Fibroblast of lung (primary cell): ENCODE measurements around the gene EPS8L3. TPM values are rescaled to one million over a fixed set of nuclear protein-coding genes. Genes with fewer than 3 reads are reported as not detected.

Source experiments
- DNase-seq, 2 donors: peaks; one replicate each; pipeline versions ENCODE4 v3.0.0 to v3.0.0-alpha.2; 2010; ENCODE audit warnings: low read depth in 2 of 2
- H2AFZ ChIP-seq: 2 replicates; pipeline ENCODE4 v1.5.1; 2012; ENCODE audit warnings: low read length, control low read depth, inconsistent platforms
- H3K27ac ChIP-seq: 2 replicates; pipeline ENCODE4 v1.5.1; 2011; ENCODE audit warnings: low read length, control low read depth; ENCODE audit not compliant: insufficient read depth
- H3K27me3 ChIP-seq: 2 replicates; pipeline ENCODE4 v1.5.1; 2011; ENCODE audit warnings: mild to moderate bottlenecking, low read length; ENCODE audit not compliant: control insufficient read depth, insufficient read depth
- H3K36me3 ChIP-seq: 2 replicates; pipeline ENCODE4 v1.5.1; 2011; ENCODE audit warnings: low read length; ENCODE audit not compliant: control insufficient read depth, insufficient read depth
- H3K4me1 ChIP-seq: 2 replicates; pipeline ENCODE4 v1.5.1; 2011; ENCODE audit warnings: low read length; ENCODE audit not compliant: control insufficient read depth, insufficient read depth; ENCODE audit errors: extremely low read depth
- H3K4me2 ChIP-seq: 2 replicates; pipeline ENCODE4 v1.5.1; 2011; ENCODE audit warnings: low read length, control low read depth; ENCODE audit not compliant: insufficient read depth; ENCODE audit errors: extremely low read depth
- H3K4me3 ChIP-seq, 4 experiments: fragments of 200-600 bp in 1 of 4; sonication (generic) in 1 of 4; replicated peaks in 1 of 4; 2 replicates each; pipeline ENCODE4 v1.5.1; 2011 to 2016; ENCODE audit warnings: low read length in 4 of 4, low read depth in 3 of 4, mild to moderate bottlenecking in 3 of 4, control low read depth in 2 of 4, inconsistent platforms in 1 of 4, mixed read lengths in 1 of 4; ENCODE audit not compliant: insufficient read depth in 1 of 4; ENCODE audit errors: control extremely low read depth in 1 of 4
- H3K79me2 ChIP-seq: 2 replicates; pipeline ENCODE4 v1.5.1; 2012; ENCODE audit warnings: mild to moderate bottlenecking, low read length, inconsistent platforms; ENCODE audit not compliant: control insufficient read depth, insufficient read depth
- H3K9ac ChIP-seq: 2 replicates; pipeline ENCODE4 v1.5.1; 2011; ENCODE audit warnings: mild to moderate bottlenecking, low read length, control low read depth; ENCODE audit not compliant: insufficient read depth
- H3K9me3 ChIP-seq: 2 replicates; pipeline ENCODE4 v1.5.1; 2012; ENCODE audit warnings: low read depth, low read length; ENCODE audit not compliant: control insufficient read depth, insufficient read depth
- H4K20me1 ChIP-seq: 2 replicates; pipeline ENCODE4 v1.5.1; 2011; ENCODE audit warnings: low read length; ENCODE audit not compliant: control insufficient read depth, insufficient read depth; ENCODE audit errors: extremely low read depth
- EZH2 ChIP-seq: IDR thresholded peaks from 2 replicates; pipeline ENCODE4 v1.5.1; 2012; ENCODE audit warnings: low read length, control low read depth, mild to moderate bottlenecking; ENCODE audit errors: missing control alignments
- polyA plus RNA-seq, 2 donors: library from polyadenylated mRNA; depleted of rRNA in 1 of 2; stranded (reverse) in 1 of 2; unstranded in 1 of 2; fragments of >200 nt; gene quantifications; 2 replicates each; pipeline ENCODE4 v1.2.1, GENCODE V29; 2011 to 2012; ENCODE audit warnings: missing spikeins in 1 of 2
- total RNA-seq: library from RNA; depleted of rRNA; stranded (reverse); fragments of >200 nt; gene quantifications from 2 replicates; pipeline ENCODE4 v1.2.1, GENCODE V29; 2014
- TF ChIP-seq, protein P1 (sequence below), 2 donors: IDR thresholded peaks in 1 of 2; conservative IDR thresholded peaks in 1 of 2; 1 replicate in 1 of 2; 2 replicates in 1 of 2; pipeline ENCODE4 v1.5.1; 2011 to 2012; ENCODE audit warnings: low read length in 2 of 2, control low read depth in 1 of 2, inconsistent platforms in 1 of 2, low read depth in 1 of 2, mild to moderate bottlenecking in 1 of 2

The EPS8L3 gene
- total and polyA plus RNA-seq, 2 donors (not counting 1 experiment from before 2014, with no cell fraction given): not detected

DNA sequence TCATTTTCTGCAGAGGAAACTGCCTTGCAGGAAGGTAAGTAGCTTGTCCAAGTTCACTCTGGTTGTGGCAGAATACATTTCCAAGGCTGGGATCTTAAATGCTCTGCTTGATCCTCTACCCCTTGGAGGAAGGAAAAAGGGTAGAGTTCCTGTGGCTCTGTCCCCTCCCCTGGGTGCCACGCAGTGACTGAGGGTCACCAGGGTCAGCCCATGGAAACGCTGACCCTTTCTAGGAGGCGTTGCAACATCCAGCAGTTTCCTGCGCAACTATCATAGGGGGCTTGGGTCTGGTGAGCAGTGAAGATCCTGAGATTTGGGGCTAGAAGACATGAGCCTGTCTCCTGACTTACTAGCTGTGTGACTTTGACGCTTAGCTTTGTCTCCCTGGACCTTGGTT, 29.4 kb upstream of the EPS8L3 start:
- Histone ChIP-seq H4K20me1 (no peaks in the 10 kb centered on the region), H3K36me3 (no peaks in the 10 kb centered on the region), H3K4me1 (peaks cover 33% of the 10 kb centered on the region), H3K9me3 (no peaks in the 10 kb centered on the region), H2AFZ (no peak overlapping the region), H3K79me2 (no peaks in the 10 kb centered on the region), H3K4me3 (no peak overlapping the region), H3K27me3 (no peaks in the 10 kb centered on the region), H3K27ac (no peak overlapping the region), H3K4me2 (no peak overlapping the region), H3K9ac (no peak overlapping the region)
- TF ChIP-seq, protein P1, sequence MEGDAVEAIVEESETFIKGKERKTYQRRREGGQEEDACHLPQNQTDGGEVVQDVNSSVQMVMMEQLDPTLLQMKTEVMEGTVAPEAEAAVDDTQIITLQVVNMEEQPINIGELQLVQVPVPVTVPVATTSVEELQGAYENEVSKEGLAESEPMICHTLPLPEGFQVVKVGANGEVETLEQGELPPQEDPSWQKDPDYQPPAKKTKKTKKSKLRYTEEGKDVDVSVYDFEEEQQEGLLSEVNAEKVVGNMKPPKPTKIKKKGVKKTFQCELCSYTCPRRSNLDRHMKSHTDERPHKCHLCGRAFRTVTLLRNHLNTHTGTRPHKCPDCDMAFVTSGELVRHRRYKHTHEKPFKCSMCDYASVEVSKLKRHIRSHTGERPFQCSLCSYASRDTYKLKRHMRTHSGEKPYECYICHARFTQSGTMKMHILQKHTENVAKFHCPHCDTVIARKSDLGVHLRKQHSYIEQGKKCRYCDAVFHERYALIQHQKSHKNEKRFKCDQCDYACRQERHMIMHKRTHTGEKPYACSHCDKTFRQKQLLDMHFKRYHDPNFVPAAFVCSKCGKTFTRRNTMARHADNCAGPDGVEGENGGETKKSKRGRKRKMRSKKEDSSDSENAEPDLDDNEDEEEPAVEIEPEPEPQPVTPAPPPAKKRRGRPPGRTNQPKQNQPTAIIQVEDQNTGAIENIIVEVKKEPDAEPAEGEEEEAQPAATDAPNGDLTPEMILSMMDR (conservative IDR thresholded peaks at IDR 0.05 in 1 of 2, IDR thresholded peaks at IDR 0.05 in 1 of 2; ENCODE audit: low read depth in 1 of 2, low read length in 2 of 2): no peak
- TF ChIP-seq EZH2: no peak
- no peak for DNase-seq

DNA sequence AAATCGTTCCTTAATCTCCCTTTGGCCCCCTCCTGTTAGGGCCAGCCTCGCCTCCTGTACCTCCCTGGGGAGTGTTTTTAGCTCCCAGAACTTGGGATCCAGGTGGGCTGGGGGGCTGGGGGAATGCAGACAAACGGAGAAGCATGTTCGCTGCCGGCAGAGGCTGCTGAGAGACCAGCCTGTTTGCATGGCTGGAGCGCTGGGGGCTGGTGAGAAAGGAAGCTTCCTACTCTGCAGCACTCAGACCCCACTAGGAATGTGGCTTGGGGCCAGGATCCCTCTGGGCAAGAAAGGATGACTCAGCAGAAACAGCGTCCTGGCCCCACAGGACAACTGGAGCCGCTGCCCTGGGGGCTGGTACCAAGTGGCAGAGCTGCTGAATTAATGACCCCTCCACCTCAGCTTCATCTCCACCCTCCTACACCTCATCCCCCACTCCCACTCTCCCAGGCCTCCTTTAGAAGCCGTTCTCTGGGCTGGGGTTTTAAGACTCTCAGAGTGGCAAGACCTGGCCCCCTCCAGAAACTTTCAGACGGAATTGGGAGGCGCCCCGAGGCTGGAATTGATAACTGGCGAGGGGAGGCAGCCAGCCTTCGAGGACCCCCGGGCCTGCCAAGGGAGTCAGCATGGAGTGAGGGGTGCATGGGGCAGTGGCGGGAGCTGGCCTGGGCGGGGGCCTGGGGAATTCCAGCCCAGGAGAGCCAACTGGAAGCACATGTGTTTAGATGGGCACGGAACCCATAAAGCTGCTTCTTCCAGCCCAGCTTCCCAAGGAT, 28.5 kb upstream of the EPS8L3 start:
- Histone ChIP-seq H3K9ac (no peak overlapping the region), H3K4me2 (peak overlapping the region; percentile 68), H3K27ac (peak overlapping the region; percentile 38), H2AFZ (no peak overlapping the region), H3K4me1 (peaks cover 33% of the 10 kb centered on the region), H3K27me3 (no peaks in the 10 kb centered on the region), H3K4me3 (no peak overlapping the region), H3K9me3 (no peaks in the 10 kb centered on the region), H3K36me3 (no peaks in the 10 kb centered on the region), H3K79me2 (no peaks in the 10 kb centered on the region), H4K20me1 (no peaks in the 10 kb centered on the region)
- DNase-seq: peak; percentile 92 to 94
- TF ChIP-seq, protein P1 (conservative IDR thresholded peaks at IDR 0.05 in 1 of 2, IDR thresholded peaks at IDR 0.05 in 1 of 2; ENCODE audit: low read depth in 1 of 2, low read length in 2 of 2): peak; percentile 42 to 69
- no peak for TF ChIP-seq EZH2

DNA sequence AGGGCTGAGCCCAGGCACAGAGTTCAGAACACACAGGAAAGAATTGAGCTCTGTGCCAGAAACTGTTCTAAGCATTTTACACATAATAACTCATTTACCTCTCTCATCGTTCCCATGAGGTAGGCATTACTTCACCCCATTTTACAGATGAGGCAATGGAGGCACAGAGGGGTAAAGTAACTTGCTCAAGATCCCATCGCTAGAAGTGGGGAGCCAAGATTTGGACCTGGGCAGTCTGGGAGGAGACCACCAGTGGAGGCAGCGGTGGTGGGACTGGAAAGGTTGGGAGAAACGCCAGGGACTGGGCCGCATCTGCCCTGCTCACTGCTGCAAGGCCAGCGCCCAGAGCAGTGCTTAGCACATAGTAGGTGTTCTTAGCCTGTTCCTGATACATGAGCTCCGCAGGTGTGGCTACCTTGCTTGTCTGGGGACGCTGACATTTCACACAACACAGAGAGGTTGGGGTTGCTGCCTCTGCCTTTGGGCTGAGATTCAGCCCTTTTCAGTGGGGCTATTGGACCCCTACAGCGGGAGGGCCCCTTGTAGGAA, 27.8 kb upstream of the EPS8L3 start:
- peak overlapping the region; percentile 68 for H3K4me2 ChIP-seq
- DNase-seq: no peak
- no peaks in the 10 kb centered on the region for H3K27me3 ChIP-seq
- H3K27ac ChIP-seq: no peak overlapping the region
- H4K20me1 ChIP-seq: no peaks in the 10 kb centered on the region
- H3K79me2 ChIP-seq: no peaks in the 10 kb centered on the region
- H3K4me1 ChIP-seq: peaks cover 33% of the 10 kb centered on the region
- H3K9ac ChIP-seq: no peak overlapping the region
- H3K36me3 ChIP-seq: no peaks in the 10 kb centered on the region
- H3K9me3 ChIP-seq: no peaks in the 10 kb centered on the region
- no peak overlapping the region for H3K4me3 ChIP-seq
- no peak overlapping the region for H2AFZ ChIP-seq
- TF ChIP-seq, protein P1 (conservative IDR thresholded peaks at IDR 0.05 in 1 of 2, IDR thresholded peaks at IDR 0.05 in 1 of 2; ENCODE audit: low read depth in 1 of 2, low read length in 2 of 2): no peak
- no peak for TF ChIP-seq EZH2
